SHP77 treated with DMSO at 0.1 percent for 48 hours (cell line): ENCODE results near the gene ANXA10.
"Not testable (repeated sequence)": the region's sequence is repeated elsewhere in the genome, so short reads cannot be mapped to it uniquely, and the experiment has no call there.

Experiments used
- DNase-seq: peaks from one replicate; lab custom pipeline; 2025; lab: John Stamatoyannopoulos, UW

The ANXA10 gene

GRCh38 chr4:168118116-168118655, 25.8 kb downstream of the ANXA10 start:
- DNase-seq: no peak

DNA sequence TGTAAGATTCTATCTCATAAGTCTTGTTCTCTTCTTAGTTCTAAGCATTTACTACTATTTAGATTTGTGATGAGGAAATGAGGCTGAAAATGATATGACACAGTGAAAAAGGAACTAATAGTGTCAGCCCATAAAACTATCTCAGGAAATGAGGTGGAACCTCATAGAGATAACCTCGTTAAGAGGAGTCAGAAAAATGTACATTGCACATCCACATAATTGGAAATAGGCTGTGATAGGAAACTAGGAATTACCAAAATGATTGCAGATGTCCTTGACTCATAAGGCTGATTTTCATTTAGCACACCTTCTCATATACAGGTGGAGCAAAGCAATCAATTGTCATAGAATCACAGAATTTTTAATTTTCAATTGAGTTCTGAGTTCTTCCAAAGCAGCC, 26.8 kb downstream of the ANXA10 start:
- DNase-seq: no peak

DNA sequence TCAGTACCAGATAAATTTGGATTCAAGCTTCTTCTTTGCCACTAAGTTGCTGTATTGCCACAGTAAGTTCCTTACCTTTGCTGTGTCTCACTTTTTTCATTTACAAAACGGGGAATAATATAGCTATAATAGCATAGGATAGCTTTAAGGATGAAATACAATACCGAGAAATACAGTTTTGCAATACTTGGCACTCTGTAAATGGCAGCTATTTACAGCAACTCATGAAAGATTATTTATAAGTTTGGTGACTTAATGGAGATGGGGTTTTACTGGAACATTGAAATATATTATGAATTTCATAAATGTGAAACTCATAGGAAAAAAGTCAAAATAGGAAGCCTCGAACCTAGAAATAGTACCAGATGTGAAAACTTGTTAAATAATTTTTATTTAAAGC, 27.6 kb downstream of the ANXA10 start:
- DNase-seq: no peak

GRCh38 chr4:168120811-168121210, 28.5 kb downstream of the ANXA10 start:
- DNase-seq: no peak

DNA sequence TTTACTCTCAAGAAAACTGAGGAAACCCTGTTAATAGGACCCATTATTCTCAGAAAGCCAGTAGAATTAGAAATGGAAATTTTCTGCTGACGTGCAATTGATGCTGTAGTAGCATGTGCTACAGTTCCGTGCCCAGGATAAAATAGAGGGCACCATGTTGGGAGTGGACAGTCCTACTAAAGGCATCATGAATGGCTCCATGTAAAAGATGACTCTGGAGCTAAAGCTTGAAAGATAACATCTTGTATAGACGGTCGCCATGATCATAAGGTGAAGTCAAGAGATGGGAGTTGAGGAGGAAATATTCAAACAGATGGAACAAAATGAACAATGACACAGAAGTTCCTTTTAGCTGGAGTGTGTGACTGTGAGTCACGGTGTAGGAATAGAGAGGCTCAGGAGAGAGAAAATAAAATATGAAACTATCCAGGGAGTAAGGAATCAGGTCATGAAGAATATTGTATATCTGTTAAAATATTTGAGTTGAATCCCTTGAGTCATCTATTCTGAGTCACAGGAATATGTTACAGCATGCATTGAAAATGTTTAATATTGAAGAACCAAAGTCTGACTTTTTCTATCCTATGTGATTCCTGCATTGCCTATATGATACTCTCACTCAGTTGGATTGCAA, 31.8 kb downstream of the ANXA10 start:
- no peak for DNase-seq

DNA sequence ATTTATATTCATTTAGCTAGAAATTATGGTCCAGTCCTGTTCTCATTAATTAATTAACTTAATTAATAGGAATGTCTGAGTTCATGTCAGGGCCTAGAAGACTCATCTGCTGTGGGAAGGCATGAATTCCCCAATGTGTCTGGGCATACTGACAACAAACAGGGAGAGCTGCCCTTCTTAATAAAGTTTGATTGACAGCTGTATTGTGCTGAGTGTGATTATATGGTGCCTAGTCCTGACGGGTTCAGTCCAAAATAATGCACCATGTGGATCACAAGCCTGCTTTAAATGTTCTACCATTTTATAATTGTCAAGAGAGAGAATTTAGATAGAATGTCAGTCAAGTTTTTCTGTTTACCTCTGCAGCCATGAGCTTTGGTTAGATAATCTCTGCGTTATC, 34.6 kb downstream of the ANXA10 start:
- DNase-seq: no peak

GRCh38 chr4:168128601-168129000, 36.3 kb downstream of the ANXA10 start:
- no peak for DNase-seq

DNA sequence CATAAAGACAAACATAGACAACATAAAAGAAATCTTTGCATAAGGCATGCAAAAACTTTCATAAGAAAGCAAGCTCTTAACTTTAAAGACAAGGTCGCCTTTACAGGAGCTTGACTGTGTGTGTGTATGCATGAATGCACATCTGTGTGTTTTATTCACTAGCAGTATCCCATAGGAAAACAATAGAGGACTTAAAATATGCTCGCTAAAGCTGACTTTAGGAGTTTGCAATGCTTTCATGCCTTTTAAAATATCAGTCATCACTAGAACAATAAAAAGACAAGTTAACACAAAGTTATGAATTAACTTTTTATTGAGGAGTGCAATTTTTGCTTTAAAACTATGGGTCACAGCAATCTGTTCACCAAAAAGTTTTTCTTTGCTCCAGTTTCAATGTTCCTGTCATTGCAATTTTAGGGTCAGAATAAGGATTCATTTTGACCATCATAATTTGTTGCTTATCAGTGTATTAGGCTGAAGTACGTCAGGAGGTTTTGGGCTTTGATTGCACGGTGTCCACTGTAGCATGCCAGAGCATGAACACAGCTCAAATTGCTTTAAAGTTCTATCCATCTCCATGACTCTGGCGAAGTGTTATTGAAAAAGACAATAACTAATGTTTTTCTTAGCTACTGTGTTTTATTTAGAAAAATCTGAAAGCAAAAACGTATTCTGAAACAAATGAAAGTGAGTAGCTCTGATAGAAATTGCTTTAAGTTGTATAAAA, 36.9 kb downstream of the ANXA10 start:
- DNase-seq: no peak

DNA sequence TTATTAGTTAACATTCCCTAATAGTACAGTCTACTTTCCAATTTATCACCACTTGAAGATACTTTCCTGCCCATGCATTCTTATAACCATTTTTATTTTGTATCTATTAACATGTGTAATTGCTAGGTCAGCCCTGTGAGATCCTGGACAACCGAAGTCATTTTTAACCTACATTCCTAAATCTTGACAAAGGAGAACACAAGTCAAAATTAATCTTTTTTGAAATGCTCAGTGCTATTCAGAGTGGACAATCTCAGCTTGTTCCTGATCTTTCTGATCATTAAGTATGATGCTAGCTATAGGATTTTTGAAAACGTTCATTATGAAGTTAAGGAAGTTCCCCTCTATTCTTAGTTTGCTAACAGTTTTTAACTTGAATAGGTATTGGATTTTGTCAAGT, 37.5 kb downstream of the ANXA10 start:
- no peak for DNase-seq

DNA sequence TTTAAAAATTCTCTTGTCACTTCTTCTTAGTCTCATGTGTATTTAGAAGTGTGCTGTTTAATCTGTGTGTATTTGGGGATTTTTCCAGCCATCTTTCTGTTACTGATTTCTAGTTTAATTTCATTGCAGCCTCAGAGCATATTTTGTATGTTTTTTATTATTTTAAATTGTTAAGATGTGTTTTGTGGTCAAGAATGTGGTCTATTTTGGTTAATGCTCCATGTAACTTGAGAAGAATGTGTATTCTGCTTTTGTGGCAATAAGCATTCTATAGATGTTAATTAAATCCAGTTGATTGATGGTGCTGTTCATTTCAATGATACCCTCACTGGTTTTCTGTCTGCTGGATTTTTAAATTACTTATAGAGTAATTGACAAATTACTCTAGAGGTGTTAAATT, 38.9 kb downstream of the ANXA10 start:
- no peak for DNase-seq

DNA sequence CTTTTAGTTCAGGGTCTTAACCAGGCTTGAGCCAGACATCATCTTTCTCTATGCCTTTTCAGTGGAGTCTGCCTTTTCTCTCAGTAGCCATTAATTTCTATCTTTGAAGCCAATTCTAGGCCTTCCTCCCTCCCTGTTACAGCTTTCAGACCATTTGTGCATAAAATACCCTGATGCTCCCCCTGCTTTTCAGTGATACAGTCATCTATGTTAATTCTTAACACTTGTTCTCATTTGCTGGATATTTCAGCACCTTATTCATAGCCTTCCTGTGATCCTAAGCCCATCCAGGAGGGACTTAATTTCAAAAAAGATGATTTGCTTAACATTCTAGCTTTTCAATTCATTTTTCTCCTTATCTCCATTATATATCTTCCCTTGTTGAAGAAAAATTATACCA, 42.3 kb downstream of the ANXA10 start:
- DNase-seq: no peak

GRCh38 chr4:168135860-168136259, 43.5 kb downstream of the ANXA10 start:
- DNase-seq: not testable (repeated sequence)

GRCh38 chr4:168137695-168138094, 45.4 kb downstream of the ANXA10 start:
- not testable (repeated sequence) for DNase-seq

- no peak for DNase-seq
These were observed 45.8 kb downstream of the ANXA10 start for GRCh38 chr4:168138143-168138542.

GRCh38 chr4:168139336-168139735, 47.0 kb downstream of the ANXA10 start:
- DNase-seq: no peak

GRCh38 chr4:168141733-168142132, 49.4 kb downstream of the ANXA10 start:
- DNase-seq: no peak

DNA sequence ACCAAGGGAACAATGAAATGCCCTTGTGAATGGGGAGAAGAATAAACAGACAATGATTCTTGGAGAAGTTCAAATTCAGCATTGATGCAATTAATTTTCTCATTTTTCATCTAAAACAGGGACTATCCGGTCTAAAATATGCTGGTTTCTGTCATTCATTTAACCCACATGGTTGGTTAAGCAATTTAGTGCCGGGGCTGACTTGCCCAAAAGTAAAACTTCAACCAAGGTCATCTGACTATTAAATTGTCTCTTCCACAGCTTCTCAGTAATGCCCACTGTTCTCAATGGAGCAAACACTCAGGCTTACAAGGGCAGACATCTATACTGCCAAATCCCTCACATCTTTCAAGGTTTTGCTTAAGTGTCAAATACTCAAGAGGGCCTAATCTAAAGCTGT, 51.3 kb downstream of the ANXA10 start:
- DNase-seq: no peak

DNA sequence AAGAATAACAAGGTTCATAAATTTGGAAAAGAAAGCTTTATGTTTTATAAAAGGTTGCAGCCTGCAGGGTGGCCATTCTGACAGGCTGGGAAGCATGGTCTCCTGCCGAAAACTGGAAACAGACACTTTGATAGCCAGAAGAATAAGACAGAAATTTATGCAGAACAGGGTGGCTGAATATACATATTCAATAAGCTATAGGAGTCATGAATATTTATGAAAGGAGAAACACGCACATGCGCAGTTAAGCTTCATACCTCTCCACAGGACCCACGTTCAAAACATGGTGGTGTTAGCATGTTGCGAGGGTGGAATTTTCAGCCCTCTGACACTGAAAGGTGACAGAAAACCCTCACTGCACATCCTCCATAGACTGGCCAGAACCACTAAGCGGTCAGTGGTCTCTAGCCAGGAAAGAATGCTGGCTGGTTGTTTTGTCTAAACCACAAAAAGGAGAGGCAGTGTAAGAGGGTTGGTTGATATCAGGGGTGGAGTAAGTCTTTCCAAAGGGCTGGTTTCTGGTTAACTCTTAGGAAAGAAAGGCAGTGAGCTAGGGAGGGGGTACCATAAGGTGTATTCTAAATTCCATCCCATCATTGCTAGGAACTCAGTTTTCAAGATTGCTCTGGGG, 58.2 kb downstream of the ANXA10 start:
- DNase-seq: no peak

DNA sequence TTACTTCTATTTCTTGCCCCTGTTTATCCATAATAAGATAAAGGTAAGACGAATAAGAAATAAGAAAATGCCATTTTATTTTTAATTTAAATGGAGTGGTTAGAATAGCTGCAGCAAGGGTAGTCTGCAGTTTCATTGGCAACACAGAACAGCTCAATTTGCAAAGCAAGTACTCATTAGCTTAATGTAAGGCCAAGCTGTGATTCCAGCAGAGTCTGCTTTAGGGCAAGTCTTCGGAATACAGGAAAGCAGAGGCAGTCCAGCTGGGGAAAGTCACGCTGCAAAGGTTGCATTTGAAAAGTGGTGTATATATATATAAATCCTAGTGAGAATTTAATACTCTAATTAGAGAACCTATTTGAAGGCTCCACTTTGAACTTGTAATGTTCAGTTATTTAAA, 59.0 kb downstream of the ANXA10 start:
- DNase-seq: no peak

DNA sequence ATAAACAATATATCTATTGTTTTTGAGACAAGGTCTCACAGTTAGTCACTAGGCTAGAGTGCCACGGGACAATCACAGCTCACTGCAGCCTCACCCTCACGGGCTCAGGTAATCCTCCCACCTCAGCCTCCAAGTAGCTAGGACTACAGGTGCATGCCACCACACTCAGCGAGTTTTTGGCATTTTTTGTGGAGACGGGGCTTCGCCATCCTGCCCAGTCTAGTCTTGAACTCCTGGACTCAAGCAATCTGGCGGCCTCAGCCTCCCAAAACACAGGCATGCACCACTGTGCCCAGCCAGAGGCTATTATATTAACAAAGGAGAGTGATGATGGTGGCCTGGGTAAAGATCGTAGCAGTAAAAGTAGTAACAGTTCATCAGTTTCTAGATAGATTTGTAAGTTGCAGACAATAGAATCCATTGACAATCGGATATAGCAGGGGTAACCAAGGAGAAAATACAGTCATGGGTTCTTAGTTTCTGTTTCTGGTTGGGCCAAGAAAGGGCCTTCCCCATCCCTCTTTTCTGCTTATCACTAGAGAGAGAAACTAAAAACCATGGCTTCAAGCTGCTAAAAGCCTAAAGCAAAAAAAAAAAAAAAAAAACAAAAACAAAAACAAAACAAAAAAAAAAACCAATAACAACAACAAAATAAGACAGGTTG, 60.6 kb downstream of the ANXA10 start:
- DNase-seq: no peak

DNA sequence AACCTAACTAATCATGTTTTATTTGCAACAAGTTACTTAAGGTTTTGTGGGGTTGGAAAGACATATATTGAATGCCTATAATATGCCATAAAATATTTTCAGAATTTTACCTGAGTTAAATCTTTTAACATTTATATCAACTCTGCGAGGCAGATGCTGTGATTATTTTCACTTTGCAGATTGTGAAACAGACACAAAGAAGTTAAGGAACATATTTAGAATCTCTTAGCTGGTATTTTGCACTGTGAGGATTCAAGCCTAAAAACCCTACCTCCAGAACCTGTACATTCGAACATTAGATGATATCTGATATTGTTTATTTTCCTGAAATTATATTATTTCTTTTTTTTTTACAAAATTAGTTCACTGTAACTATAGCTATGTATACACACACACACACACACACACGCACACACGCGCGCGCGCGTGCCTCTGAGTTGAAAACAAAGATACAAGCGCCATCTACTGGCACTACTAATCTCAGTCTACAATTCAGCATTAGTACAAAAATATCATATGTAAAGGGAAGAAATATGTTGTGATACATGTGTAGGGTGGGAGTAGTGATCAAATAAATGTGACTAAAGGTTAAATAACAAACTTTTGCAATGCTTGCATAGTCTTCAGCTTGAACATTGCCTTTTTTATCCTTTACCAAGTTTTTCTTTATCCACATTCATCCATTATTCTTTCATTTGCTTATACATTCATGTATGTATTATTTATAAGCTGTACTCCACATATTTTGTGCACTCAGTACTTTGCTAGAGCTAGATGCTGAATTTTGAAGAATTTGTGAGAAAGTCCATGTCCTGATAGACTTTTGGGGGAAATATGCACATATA, 61.5 kb downstream of the ANXA10 start:
- DNase-seq: peak; percentile 42
